T-cell (primary cell): ENCODE data around the gene HRC. TPM values are rescaled to one million over a fixed set of nuclear protein-coding genes. Genes with fewer than 3 reads are reported as not detected.

ENCODE experiments used
- ATAC-seq, 4 experiments: fragments of 200-7000 bp in 3 of 4; fragments of 150-1000 bp in 1 of 4; cut with Tn5 transposase; replicated peaks in 1 of 4; 1 replicate in 3 of 4; 2 replicates in 1 of 4; pipeline ENCODE4 v1.10.0; 2021; ENCODE audit warnings: moderate library complexity in 3 of 4, mild to moderate bottlenecking in 2 of 4, moderate number of reproducible peaks in 1 of 4
- CTCF ChIA-PET, 2 donors: fragments of 300-600 bp; sonication (Branson Sonifier 250); formaldehyde crosslinking; loops; one replicate each; lab custom pipeline; 2022; ENCODE audit warnings: antibody characterized with exemption in 2 of 2; lab: Charles Lee
- POLR2A ChIA-PET, 2 donors: fragments of 300-600 bp; sonication (Branson Sonifier 250); formaldehyde crosslinking; loops; one replicate each; lab custom pipeline; 2022; ENCODE audit warnings: antibody characterized with exemption in 2 of 2; lab: Charles Lee
- DNase-seq, 35 experiments: peaks; one replicate each; pipeline versions ENCODE4 v3.0.0 to v3.0.0-alpha.2; 2013 to 2023
- H3K27ac ChIP-seq: one replicate; pipeline ENCODE4 v1.5.1; 2013; ENCODE audit warnings: low read length
- H3K27me3 ChIP-seq, 2 experiments: replicated peaks in 1 of 2; 1 replicate in 1 of 2; 2 replicates in 1 of 2; pipeline versions ENCODE4 v1.6.1 to v1.7.0; 2013; ENCODE audit warnings: low read length in 1 of 2, mixed read lengths in 1 of 2; ENCODE audit not compliant: control insufficient read depth in 2 of 2, insufficient read depth in 2 of 2; ENCODE audit errors: extremely low read depth in 1 of 2
- H3K36me3 ChIP-seq, 2 donors: 1 replicate in 1 of 2; 2 replicates in 1 of 2; pipeline versions ENCODE4 v1.6.1 to v1.7.0; 2013; ENCODE audit warnings: low read length in 1 of 2; ENCODE audit not compliant: control insufficient read depth in 2 of 2, insufficient read depth in 1 of 2; ENCODE audit errors: extremely low read depth in 1 of 2
- H3K4me1 ChIP-seq, 2 experiments: 1 replicate in 1 of 2; 2 replicates in 1 of 2; pipeline versions ENCODE4 v1.6.1 to v1.7.0; 2013; ENCODE audit warnings: low read length in 2 of 2, mixed read lengths in 1 of 2; ENCODE audit not compliant: insufficient read depth in 2 of 2, control insufficient read depth in 1 of 2; ENCODE audit errors: extremely low read depth in 1 of 2
- H3K4me3 ChIP-seq, 2 donors: 1 replicate in 1 of 2; 2 replicates in 1 of 2; pipeline versions ENCODE4 v1.5.1 to v1.7.0; 2013; ENCODE audit warnings: mild to moderate bottlenecking in 2 of 2, low read length in 1 of 2, moderate library complexity in 1 of 2; ENCODE audit not compliant: control insufficient read depth in 1 of 2; ENCODE audit errors: extremely low read depth in 1 of 2
- H3K9me3 ChIP-seq: 2 replicates; pipeline ENCODE4 v1.7.0; 2013
- H3K27ac Mint-ChIP-seq, 2 donors: one replicate each; pipeline ENCODE4 v1.8.0; 2020 to 2021; ENCODE audit warnings: mild to moderate bottlenecking in 2 of 2, mixed read lengths in 2 of 2
- H3K27me3 Mint-ChIP-seq, 2 donors: one replicate each; pipeline ENCODE4 v1.8.0; 2021 to 2022; ENCODE audit warnings: mixed read lengths in 2 of 2
- H3K36me3 Mint-ChIP-seq: one replicate; pipeline ENCODE4 v1.8.0; 2021; ENCODE audit warnings: mixed read lengths
- H3K4me1 Mint-ChIP-seq, 3 donors: one replicate each; pipeline ENCODE4 v1.8.0; 2020 to 2022; ENCODE audit warnings: mixed read lengths in 3 of 3, mild to moderate bottlenecking in 1 of 3
- H3K4me3 Mint-ChIP-seq, 3 donors: one replicate each; pipeline ENCODE4 v1.8.0; 2020 to 2022; ENCODE audit warnings: mild to moderate bottlenecking in 3 of 3, mixed read lengths in 3 of 3, moderate library complexity in 3 of 3
- H3K9me3 Mint-ChIP-seq, 3 donors: one replicate each; pipeline ENCODE4 v1.8.0; 2020 to 2022; ENCODE audit warnings: mixed read lengths in 3 of 3
- WGBS: methylation state at CpG from one replicate; pipeline ENCODE4 v1.1.5; 2013; ENCODE audit warnings: missing lambda C conversion rate; ENCODE audit not compliant: insufficient coverage; 5-methylcytosine and 5-hydroxymethylcytosine counted together
- total RNA-seq, 35 experiments: library from RNA in 6 of 35; stranded (reverse) in 6 of 35; fragments of 120-200 nt in 1 of 35; gene quantifications; one replicate each; pipeline versions ENCODE4 v1.2.1 to v1.2.4 and lab custom pipeline; 2013 to 2026

The HRC gene, protein sequence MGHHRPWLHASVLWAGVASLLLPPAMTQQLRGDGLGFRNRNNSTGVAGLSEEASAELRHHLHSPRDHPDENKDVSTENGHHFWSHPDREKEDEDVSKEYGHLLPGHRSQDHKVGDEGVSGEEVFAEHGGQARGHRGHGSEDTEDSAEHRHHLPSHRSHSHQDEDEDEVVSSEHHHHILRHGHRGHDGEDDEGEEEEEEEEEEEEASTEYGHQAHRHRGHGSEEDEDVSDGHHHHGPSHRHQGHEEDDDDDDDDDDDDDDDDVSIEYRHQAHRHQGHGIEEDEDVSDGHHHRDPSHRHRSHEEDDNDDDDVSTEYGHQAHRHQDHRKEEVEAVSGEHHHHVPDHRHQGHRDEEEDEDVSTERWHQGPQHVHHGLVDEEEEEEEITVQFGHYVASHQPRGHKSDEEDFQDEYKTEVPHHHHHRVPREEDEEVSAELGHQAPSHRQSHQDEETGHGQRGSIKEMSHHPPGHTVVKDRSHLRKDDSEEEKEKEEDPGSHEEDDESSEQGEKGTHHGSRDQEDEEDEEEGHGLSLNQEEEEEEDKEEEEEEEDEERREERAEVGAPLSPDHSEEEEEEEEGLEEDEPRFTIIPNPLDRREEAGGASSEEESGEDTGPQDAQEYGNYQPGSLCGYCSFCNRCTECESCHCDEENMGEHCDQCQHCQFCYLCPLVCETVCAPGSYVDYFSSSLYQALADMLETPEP
- total RNA-seq (not detected), total RNA-seq (lab: John Stamatoyannopoulos, UW) (0 to 0.08 (median 0) reads per million in 29 experiments)
- 0.29 TPM for total RNA-seq (2013)

GRCh38 chr19:49155005-49155819 lies at the start of gene HRC:
TSS of gene HRC (minus strand) at chr19:49155396. CDS start at chr19:49155237, 159 bp downstream.
- Histone ChIP-seq H3K36me3 (no peaks in the 10 kb centered on the region), H3K9me3 (no peaks in the 10 kb centered on the region), H3K4me1 (peaks cover 8 to 30% of the 10 kb centered on the region in 2 experiments), H3K27ac (no peak within 1 kb of the TSS), H3K27me3 (peaks cover 11 to 88% of the 10 kb centered on the region in 2 experiments), H3K4me3 (no peak within 1 kb of the TSS)
- Mint-ChIP-seq H3K27ac (no peak within 1 kb of the TSS), H3K36me3 (no peaks in the 10 kb centered on the region), H3K4me3 (peak within 1 kb of the TSS in 1 of 3 donors; percentile 3), H3K4me1 (peaks cover 14 to 21% (median 16%) of the 10 kb centered on the region in 3 donors), H3K27me3 (peaks cover 65 to 77% of the 10 kb centered on the region in 2 donors), H3K9me3 (peaks cover 0 to 8% (median 0%) of the 10 kb centered on the region in 3 donors)
- POLR2A ChIA-PET: no interaction called here
- CTCF ChIA-PET: interaction anchor here in 1 of 2 donors (0.5 kb wide), 1 partner anchor 81 kb away, joined by 3 read pairs; no protein-coding TSS in a partner anchor
- DNase-seq (no peak), ATAC-seq (no peak)
- WGBS: 62% methylated on average over 15 of the region's 19 CpGs

GRCh38 chr19:49201042-49201441 lies 45.8 kb upstream of the HRC start:
- no peak overlapping the region for H3K27ac ChIP-seq
- H3K27me3 ChIP-seq: peaks cover 0 to 18% of the 10 kb centered on the region in 2 experiments
- no peaks in the 10 kb centered on the region for H3K36me3 Mint-ChIP-seq
- DNase-seq: no peak
- ChIA-PET POLR2A (no interaction called here), CTCF (no interaction called here)
- no peaks in the 10 kb centered on the region for H3K9me3 ChIP-seq
- no peak overlapping the region for H3K4me3 Mint-ChIP-seq
- ATAC-seq: no peak
- H3K27me3 Mint-ChIP-seq: peaks cover 0 to 1% of the 10 kb centered on the region in 2 donors
- H3K27ac Mint-ChIP-seq: peak overlapping the region in 1 of 2 donors; percentile 17
- H3K4me1 ChIP-seq: no peaks in the 10 kb centered on the region
- H3K4me1 Mint-ChIP-seq: peaks cover 0 to 5% (median 0%) of the 10 kb centered on the region in 3 donors
- H3K36me3 ChIP-seq: no peaks in the 10 kb centered on the region
- no peak overlapping the region for H3K4me3 ChIP-seq
- 98% methylated on average over 4 of the region's 7 CpGs for WGBS
- H3K9me3 Mint-ChIP-seq: no peaks in the 10 kb centered on the region

GRCh38 chr19:49200238-49200862 lies 45.2 kb upstream of the HRC start:
- H3K27ac ChIP-seq: no peak overlapping the region
- Mint-ChIP-seq H3K4me1 (peaks cover 0 to 5% (median 0%) of the 10 kb centered on the region in 3 donors), H3K27me3 (peaks cover 0 to 1% of the 10 kb centered on the region in 2 donors), H3K9me3 (no peaks in the 10 kb centered on the region), H3K27ac (no peak overlapping the region), H3K4me3 (no peak overlapping the region), H3K36me3 (no peaks in the 10 kb centered on the region)
- POLR2A ChIA-PET: no interaction called here
- 91% methylated on average over 26 of the region's 29 CpGs for WGBS
- CTCF ChIA-PET: no interaction called here
- DNase-seq (peak in 1 of 35 experiments; percentile 14), ATAC-seq (no peak)
- H3K27me3 ChIP-seq: peaks cover 0 to 14% of the 10 kb centered on the region in 2 experiments
- no peaks in the 10 kb centered on the region for H3K9me3 ChIP-seq
- H3K36me3 ChIP-seq: no peaks in the 10 kb centered on the region
- no peaks in the 10 kb centered on the region for H3K4me1 ChIP-seq
- H3K4me3 ChIP-seq: no peak overlapping the region

DNA sequence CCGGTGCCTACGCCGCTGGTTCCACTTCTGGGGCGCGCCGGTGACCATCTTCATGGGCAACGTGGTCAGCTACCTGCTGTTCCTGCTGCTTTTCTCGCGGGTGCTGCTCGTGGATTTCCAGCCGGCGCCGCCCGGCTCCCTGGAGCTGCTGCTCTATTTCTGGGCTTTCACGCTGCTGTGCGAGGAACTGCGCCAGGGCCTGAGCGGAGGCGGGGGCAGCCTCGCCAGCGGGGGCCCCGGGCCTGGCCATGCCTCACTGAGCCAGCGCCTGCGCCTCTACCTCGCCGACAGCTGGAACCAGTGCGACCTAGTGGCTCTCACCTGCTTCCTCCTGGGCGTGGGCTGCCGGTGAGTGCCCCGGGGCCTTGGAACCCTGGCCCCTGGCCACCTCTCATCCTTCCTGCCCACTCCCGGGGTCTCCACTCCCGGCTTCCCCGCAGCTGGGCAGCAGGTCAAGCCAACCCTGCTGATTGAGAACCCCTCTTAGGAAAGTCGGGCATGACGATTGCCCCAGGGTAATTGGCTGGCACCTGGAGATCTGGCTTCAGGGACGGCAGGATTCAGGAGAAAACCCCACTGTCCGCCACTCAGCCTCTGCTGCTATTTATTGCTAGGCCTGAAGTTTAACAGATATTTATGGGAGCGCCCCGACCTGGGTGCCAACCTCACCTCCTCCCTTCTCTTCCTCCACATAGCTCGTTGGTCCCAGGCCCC lies 41.5 kb upstream of the HRC start:
- H3K4me1 Mint-ChIP-seq: peaks cover 0 to 5% (median 0%) of the 10 kb centered on the region in 3 donors
- Histone ChIP-seq H3K9me3 (no peaks in the 10 kb centered on the region), H3K36me3 (no peaks in the 10 kb centered on the region), H3K27me3 (peaks cover 0 to 8% of the 10 kb centered on the region in 2 experiments), H3K4me3 (no peak overlapping the region), H3K4me1 (no peaks in the 10 kb centered on the region), H3K27ac (no peak overlapping the region)
- no peak overlapping the region for H3K4me3 Mint-ChIP-seq
- H3K9me3 Mint-ChIP-seq: no peaks in the 10 kb centered on the region
- no peak for DNase-seq
- ChIA-PET POLR2A (no interaction called here), CTCF (interaction anchor here in 1 of 2 donors (0.9 kb wide), 1 partner anchor 503 kb away, joined by 4 read pairs; no protein-coding TSS in a partner anchor)
- no peaks in the 10 kb centered on the region for H3K36me3 Mint-ChIP-seq
- WGBS: 89% methylated on average over 34 of the region's 40 CpGs
- H3K27ac Mint-ChIP-seq: no peak overlapping the region
- peaks cover 0 to 1% of the 10 kb centered on the region in 2 donors for H3K27me3 Mint-ChIP-seq
- no peak for ATAC-seq

DNA sequence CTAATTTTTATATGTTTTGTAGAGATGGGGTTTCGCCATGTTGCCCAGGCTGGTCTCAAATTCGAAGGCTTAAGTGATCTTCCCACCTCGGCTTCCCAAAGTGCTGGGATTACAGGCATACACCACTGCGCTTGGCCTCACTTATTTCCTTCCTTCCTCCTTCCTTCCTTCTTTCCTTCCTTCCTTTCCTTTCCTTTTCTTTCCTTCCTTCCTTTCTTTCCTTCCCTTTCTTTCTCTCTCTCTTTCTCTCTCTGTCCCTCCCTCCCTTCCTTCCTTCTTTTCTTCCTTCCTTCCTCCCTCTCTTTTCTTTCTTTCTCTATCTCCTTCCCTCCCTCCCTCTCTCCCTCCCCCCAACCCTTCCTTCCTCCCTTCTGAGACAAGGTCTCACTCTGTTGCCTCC lies 39.2 kb upstream of the HRC start:
- H3K9me3 Mint-ChIP-seq: no peaks in the 10 kb centered on the region
- POLR2A ChIA-PET: no interaction called here
- H3K4me1 Mint-ChIP-seq: peaks cover 9 to 13% (median 13%) of the 10 kb centered on the region in 3 donors
- H3K27me3 Mint-ChIP-seq: no peaks in the 10 kb centered on the region
- Histone ChIP-seq H3K4me3 (no peak overlapping the region), H3K4me1 (peaks cover 5 to 6% of the 10 kb centered on the region in 2 experiments), H3K36me3 (no peaks in the 10 kb centered on the region), H3K27ac (no peak overlapping the region), H3K27me3 (peaks cover 0 to 17% of the 10 kb centered on the region in 2 experiments), H3K9me3 (no peaks in the 10 kb centered on the region)
- CTCF ChIA-PET: interaction anchor here in 1 of 2 donors (0.6 kb wide), 1 partner anchor 615 kb away, joined by 3 read pairs; no protein-coding TSS in a partner anchor
- DNase-seq (no peak), ATAC-seq (no peak)
- no peaks in the 10 kb centered on the region for H3K36me3 Mint-ChIP-seq
- no peak overlapping the region for H3K27ac Mint-ChIP-seq
- 84% methylated on average over 3 of the region's 4 CpGs for WGBS
- no peak overlapping the region for H3K4me3 Mint-ChIP-seq
